Measurements from ENCODE around the gene RAB44.
"Not testable (repeated sequence)": the region's sequence is repeated elsewhere in the genome, so short reads cannot be mapped to it uniquely, and the experiment has no call there.

The RAB44 gene

DNA sequence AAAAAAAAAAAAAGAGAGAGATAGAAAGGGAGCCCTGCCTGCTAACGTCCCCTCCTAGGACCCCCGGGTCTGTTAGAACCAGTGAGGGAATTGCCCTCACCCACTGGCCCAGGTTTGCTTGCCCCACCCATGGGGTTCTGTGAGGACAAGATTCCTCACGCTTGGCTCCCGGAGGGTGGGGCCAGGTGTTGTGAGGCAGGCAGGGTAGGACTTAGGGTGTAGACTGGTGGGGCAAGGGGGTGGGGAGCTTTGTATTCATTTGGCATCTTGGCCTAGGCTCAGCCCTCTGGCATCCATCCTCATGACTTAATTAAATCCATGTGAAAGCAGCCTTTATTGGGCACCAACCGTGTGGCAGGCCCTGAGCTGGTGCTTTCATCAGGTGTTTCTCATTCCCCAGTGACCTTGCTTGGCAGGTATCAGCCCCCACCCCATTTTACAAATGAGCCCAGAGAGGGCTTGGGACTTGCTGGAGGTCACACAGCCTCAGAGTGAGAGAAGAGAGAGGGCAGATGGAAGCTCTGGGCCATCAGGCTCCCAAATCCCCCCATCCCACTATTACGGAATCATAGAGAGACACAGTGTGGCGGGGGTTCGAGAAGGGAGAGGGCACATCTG is 19.0 kb downstream of the RAB44 start:
- no peak for DNase-seq

DNA sequence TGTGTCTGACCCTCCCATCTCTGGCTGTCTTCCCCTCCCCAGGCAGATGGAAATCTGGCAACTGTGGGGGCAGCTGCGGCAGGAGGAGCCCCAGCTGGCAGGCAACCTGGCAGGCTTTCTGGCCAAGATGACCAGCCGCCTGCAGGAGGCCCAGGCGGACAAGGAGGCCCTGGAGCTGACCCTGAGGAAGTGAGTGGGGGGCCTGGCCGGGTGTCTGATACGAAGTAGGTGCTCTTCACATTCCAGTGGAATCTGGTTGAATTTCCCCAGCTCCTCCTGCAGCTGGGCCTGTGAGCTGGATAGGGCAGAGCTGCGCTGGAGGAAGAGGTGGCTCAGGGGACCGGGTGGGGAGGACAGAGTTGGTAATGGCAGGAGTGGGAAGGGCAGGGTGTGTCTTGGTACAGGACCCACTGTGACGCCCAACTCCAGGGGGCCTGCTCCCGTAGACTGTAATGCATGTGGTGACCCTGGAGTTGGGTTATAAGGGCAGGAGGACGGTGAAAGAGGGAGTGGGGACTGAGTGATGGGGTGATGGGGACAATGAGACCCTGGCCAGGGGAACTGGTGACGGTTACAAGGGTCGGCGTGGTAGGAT is 19.7 kb downstream of the RAB44 start:
- no peak for DNase-seq

DNA sequence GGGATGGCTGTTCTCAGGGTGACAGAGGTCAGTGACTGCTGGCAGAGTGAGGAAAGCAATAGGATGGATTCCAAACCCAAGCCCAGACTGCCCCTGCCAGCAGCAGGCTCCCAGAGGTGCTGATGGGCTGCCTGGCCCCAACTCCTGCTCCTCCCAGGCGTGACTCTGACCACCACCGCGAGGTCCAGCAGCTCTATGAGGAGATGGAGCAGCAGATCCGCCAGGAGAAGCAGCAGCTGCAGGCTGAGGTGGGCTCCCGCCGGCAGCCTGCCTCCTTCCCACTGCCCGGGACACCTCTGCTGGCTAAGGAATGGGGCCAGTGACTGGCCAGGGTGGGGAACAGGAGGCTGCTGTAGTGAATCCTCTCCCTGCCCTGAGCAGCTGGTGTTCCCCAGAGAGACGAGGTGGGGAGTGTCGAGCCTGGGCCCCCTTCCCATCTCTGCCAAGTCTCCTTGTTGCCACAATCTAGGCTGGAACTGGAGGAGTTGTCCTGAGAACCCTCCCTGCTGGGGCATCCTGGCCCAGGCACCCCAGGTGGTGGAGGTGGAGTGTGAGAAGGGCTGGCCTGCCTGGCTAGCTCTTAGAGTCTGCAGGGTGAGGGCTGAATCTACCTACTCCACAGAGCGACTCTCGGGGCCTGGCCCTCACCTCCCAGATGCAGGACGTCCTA is 20.4 kb downstream of the RAB44 start:
- no peak for DNase-seq

DNA sequence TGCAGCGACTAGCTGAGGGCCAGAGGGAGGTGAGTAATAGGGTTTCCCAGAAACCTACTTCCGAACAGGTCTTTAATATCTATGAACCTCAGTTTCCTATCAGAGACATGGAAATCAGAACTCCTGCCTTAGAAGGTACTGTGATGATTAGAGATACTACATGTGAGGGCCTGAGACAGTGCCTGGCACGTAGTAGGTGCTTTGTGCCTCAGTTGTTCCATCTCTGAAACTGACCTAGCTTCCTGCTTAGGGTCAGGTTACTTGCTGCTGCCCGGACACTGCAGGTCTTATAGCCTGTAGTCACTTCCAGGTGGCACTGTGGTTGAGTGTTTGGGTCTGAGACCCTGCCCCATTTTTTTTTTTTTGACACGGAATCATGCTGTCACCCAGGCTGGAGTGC is 20.9 kb downstream of the RAB44 start:
- no peak for DNase-seq

DNA sequence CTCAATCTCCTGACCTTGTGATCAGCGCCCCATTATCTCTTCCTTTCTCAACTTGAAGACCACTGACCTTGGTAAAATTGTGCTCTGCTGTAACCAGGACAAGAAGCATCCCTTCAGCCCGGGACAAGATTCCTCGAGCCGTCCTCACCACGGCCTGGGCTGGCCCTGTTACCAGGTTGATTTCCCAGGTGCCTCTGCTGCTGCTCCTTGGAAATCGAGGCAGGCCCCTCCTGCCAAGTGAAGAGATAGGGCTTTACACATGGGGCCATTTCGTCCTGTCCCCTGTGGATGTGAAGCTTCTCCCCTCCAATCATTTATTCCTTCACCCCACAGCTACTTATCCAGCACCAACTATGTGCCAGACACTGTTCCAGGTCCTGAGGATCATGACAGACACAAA is 21.5 kb downstream of the RAB44 start:
- no peak for DNase-seq

DNA sequence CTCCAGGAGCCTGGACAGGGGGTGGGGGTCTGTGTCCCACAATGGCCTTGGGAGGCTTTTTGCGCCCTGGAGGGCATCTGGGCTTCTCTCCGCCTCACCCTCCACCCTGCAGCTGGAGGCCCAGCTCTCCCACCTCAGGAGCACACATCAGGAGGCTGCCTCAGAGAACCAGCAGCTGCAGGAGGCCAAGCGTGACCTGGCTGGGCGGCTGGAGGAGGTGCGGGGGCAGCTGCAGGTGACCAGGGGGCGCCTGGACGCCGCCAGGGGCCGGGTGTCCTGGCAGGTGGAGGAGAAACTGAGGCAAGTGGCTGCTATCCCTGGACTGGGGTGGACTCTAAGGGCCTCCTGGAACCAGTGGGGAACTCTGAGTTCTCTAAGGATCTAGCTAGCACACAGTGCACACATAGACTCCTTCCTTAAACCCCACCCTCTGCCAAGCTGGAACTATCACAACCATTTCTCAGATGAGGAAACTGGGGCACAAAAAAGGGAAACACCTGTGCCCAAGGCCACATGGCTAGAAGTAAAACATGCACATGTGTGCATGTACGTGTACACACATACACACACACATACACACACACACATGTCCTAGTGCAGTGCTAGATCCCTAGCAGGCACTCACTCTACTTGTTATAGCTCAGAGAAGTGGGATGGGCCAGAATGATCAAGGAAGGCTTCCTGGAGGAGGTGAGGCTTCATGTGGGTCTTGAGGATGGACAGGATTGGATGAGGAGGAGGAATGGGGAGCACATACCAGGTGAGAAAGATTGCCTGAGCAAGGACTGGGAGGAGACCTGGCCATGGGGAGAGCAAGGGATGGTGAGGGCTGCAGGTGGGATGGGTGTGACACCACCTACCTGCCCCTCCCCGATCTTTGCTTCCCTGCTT is 22.9 kb downstream of the RAB44 start:
- no peak for DNase-seq

DNA sequence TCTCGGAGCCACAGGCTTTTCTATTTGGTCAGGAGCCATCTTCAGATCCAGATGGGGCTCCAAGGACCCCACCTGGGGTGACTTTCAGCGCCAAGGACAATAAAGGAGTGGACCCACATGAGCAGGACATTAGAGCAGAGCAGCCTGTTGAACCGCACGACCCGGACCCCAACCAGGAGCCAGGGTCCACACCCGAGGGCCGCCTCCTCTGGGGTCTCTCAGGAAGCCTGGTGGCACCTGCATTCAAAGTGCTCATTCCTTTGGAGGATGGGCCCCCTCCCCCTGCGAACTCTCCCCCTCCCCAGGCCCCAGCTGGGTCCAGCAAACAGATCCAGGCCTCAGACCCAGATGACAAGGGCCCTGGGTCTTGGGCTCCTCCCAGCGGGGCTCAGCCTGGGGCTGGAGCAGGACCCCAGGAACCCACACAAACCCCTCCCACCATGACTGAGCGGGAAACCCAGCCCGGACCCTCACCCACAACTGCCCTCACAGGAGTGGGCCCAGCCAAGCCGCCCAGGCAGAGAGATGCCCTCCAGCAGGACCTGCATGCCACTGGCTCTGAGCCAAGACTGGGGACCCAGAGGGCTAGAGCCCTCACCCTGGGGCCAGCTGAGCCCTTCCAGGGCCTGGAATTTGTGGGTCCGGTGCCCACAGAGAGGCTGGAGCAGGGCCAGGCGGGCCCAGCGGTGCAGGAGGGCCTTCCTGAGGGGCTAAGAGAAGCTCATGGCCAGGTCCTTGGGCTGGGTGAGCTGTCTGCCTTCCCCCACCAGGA is 23.9 kb downstream of the RAB44 start:
- no peak for DNase-seq

DNA sequence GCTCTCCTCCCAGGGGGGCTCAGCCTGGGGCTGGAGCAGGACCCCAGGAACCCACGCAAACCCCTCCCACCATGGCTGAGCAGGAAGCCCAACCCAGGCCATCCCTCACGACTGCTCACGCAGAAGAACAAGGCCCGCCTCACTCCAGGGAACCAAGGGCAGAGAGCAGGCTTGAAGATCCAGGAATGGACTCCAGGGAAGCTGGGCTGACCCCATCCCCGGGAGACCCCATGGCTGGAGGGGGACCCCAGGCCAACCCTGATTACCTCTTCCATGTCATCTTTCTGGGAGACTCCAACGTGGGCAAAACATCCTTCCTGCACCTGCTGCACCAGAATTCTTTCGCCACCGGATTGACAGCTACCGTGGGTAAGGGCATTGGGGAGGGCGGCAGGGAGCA is 24.7 kb downstream of the RAB44 start:
- no peak for DNase-seq

DNA sequence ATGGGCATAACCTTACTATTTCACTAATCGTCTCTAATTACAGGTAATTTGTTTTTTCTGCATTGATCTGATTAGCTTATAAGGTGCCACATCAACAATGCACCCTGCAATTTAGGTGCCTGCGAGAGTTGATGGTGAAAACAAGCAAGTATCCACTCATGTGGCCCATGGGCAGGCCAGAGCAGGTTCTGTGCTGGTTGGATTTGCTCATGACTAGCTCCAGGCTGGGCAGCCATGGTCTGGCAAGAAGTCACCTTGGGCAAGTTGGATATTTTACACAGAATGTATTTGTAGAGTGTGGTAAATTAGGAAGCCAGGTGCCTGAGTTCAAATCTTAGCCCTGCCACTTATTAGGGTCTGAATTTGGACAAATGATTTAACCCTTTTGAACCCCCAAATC is 25.3 kb downstream of the RAB44 start:
- DNase-seq = no peak

DNA sequence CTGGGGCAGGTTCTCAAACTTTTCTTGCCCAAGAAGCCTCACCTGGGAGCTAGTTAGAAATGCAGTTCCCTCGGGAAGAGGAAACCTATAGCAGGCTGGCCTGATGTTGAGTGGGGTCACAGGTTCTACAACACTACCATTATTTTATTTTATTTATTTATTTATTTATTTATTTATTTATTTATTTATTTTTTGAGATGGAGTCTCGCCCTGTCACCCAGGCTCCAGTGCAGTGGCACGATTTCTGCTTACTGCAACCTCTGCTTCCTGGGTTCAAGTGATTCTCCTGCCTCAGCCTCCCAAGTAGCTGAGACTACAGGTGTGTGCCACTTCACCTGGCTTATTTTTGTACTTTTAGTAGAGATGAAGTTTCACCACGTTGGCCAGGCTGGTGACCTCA is 26.4 kb downstream of the RAB44 start:
- not testable (repeated sequence) for DNase-seq

DNA sequence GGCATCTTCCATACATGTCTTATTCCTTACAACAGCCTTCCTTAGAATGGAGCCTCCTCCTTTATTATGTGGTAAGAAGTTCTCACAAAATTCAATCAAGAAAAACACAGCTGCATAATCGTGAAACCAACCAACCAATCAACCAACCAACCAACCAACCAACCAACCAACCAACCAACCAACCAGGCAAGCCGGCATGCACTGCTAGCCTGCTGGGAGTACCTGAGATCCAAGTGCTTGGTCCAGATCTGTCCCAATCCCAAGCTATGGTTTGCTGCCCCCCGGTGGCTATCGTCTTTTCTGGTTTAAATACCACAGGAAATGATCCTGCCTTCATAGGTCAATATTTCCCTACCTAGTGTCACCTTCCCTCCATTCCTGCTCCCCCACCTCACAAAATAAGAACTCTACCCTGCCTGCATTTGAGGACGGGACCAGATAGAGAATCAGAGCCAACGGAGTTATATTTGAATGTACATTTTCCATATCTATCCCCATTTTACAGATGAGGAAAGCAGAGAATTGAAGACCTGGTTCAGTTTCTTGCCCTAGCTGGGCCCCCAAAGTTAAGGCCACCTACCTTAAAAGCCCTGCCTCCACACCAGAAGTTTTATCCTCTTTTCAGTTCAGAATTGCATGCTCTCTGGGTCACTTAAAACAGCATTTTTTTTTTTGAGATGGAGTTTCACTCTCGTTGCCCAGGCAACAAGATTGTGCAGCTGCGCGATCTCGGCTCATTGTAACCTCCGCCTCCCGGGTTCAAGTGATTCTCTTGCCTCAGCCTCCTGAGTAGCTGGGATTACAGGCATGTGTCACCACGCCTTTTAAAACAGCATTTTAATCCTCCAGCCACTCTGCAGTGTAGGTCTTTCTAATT is 27.1 kb downstream of the RAB44 start:
- DNase-seq = peak; percentile 86

DNA sequence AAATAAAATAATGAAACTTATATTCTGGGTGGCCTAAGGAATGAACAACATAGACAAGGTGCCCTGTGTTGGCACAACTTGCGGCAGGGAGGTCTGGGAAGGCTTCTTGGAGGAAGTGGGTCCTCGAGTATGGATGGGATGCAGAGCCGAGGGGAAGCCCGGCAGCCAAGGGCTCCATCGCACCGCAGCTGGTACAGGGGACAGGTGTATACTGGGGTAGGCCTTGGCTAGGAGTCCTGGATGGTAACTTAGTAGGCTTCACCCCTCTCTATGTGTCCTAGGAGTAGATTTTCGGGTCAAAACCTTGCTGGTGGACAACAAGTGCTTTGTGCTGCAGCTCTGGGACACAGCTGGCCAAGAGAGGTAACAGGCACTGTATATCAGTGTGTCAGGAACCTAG is 28.0 kb downstream of the RAB44 start:
- DNase-seq = no peak

DNA sequence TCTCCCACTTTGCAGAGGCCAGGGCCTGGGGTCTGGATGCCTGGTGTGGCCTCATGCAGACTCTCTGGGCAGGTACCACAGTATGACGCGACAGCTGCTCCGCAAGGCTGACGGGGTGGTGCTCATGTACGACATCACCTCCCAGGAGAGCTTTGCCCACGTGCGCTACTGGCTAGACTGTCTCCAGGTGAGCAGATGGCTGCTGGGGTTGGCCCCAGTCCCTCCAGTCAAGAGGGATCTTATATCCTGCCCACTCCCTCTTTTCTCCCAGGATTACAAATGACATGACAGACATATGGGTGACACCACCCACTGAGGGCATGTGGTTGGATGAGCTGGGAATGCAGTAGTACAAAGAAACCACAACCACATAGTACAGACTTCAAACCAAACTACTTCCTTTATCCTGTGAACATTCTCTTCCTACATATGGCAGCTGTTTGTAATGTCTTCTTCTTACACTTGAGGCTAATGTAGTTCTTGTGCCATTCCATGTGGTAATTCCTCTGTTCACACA is 29.9 kb downstream of the RAB44 start:
- peak; percentile 84 for DNase-seq

DNA sequence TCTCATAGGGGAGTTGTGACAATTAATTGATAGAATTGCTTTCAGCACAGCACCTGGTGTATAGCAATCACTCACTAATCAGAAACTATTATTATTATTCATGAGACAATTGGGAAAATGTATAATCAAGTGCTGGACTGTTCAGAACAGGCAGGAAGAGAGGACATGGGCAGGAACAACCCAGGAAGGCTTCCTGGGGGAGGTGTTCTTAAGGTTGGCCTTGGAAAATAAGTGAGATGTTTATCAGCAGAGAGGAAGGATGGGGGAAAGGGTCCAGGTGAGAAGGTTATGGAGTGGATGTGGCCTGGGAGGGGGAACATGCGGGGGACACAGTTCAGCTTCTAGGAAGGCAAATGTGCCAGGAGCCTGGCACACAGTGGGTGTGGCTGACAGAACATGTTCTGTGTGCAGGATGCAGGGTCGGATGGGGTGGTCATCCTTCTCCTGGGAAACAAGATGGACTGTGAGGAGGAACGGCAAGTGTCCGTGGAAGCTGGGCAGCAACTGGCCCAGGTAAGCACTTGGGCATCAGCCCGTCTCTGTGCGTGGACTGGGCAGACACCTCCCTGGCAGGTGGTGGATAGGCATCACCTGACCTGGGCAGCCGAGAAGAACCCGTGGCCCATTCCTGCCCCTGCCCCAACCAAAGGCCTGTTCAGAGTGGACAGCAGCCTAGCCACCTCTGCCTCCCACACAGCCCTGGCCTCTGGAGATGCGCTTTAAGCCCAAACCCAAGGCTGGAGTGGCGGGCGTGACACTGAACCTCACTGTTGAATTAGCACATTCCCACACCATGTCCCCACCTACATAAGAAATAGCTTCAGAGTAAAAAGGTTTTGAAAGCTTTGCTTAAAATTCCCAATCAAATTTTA is 30.9 kb downstream of the RAB44 start:
- no peak for DNase-seq

DNA sequence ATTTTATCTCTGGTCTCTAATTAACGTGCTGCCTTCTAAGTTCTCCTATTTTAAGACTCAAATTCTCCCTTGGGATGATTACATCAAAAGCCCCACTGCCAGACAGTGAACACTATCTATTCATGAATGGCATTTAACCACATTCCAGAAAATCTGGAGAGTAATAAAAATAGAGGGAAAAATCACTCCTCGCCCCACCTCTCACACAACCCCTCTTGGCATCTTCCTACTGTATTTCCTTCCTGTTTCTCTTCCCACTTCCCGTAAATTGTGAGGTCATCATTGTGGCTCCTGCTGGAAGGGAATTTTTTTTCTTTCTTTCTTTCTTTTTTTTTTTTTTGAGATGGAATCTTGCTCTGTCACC is 31.5 kb downstream of the RAB44 start:
- DNase-seq = no peak

DNA sequence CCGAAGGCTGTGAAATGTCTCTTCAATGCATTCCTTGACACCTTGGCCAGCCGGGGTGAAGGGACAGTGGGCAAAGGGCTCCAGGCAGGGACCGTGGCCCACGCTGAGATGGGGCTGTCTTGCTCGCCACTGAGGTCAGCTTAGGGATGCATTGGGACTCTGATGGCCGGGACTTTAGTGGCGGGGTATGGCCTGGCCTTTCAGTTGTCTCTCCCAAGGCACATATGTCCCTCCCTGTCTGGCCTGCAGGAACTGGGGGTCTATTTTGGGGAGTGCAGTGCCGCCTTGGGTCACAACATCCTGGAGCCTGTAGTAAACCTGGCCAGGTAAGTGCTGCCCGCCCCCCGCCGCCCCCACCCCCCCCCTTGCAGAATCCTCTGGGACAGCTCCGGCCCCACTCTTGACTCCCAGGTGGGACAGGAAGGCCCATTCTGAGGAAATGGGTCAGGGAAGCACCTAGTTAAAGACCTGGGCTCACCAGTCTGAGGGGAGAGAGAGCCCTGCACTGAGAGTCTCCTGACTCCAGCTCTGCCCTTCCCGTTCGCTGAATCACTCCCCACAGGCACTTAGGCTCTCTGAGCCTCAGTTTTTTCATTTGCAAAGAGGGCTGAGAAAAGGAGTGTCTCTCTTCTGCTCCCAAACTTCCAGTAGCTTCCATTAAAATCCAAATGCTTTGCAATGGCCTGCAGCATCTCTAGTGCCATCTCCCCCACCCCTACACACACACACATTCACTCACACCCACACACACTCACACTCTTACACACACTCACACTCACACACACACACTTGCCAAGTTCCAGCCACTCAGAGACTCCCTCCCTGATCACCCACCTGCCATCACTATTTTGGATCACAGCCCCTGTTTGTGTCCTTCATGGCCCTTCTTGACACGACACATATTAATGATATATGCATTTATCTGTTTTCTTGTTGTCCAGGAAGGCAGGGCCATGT is 33.1 kb downstream of the RAB44 start:
- DNase-seq = no peak

DNA sequence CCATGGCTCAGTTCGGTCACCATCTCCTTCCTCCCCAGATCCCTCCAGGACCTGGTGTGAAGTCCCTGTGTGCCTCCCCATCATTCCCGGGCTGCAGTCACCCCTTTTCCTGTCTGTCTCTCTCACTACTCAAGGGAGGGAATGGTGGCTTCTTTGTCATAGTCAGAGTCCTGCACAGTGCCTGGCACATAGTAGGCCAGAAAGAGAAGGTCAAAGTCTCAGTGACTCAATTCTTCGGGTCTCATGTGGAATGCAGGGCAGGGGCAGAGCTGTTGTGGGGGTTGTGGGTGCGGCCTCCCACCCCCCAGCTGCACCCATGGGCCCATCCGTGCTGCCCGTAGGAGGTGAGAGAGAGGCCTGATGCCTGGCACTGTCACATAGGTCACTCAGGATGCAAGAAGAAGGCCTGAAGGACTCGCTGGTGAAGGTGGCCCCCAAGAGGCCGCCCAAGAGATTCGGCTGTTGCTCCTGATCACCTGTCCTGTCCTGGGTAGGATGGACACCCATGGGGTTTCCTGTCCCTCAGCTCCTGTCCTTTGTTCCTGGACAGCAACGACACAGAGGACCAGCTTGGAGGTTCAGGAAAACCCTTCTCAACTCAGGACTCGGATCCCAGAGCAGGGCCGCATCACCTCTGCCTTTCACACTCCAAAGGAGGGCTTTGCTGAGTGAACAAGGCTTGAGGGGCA is 34.1 kb downstream of the RAB44 start:
- DNase-seq = no peak

DNA sequence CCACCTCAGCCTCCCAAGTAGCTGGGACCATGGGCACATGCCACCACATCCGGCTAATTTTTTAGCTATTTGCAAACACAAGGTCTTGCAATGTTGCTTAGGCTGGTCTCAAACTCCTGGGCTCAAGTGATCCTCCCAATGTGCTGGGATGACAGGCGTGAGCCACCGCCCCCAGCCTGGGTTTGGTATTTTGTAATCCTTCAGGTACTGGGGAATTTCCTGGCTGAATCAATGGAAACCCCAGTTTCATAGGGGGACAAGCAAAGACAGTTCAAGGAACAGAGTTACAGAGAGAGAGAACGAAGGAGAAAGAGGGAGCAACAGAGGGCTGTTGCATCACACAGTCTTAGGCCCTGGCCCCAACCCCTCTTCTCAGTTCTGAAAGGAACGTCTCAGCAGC is 35.7 kb downstream of the RAB44 start:
- no peak for DNase-seq
